Mesothelial cell of epicardium (in vitro differentiated cells): ENCODE measurements around the gene GAGE10. TPM values are rescaled to one million over a fixed set of nuclear protein-coding genes. Genes with fewer than 3 reads are reported as not detected.
"Not testable (repeated sequence)": the region's sequence is repeated elsewhere in the genome, so short reads cannot be mapped to it uniquely, and the experiment has no call there.

Experiments used
- DNase-seq, 2 experiments: peaks; one replicate each; pipeline ENCODE4 v3.0.0; 2021; ENCODE audit warnings: low spot score in 2 of 2; ENCODE audit not compliant: unreplicated experiment in 2 of 2
- H3K27ac Mint-ChIP-seq: 2 replicates; pipeline ENCODE4 v1.8.0; 2021; ENCODE audit warnings: mixed read lengths
- H3K27me3 Mint-ChIP-seq: 2 replicates; pipeline ENCODE4 v1.8.0; 2021; ENCODE audit warnings: low read depth, mixed read lengths
- H3K36me3 Mint-ChIP-seq: 2 replicates; pipeline ENCODE4 v1.8.0; 2021; ENCODE audit warnings: mixed read lengths
- H3K4me1 Mint-ChIP-seq: 2 replicates; pipeline ENCODE4 v1.8.0; 2021; ENCODE audit warnings: mixed read lengths
- H3K4me3 Mint-ChIP-seq: 2 replicates; pipeline ENCODE4 v1.8.0; 2021; ENCODE audit warnings: mild to moderate bottlenecking, moderate library complexity, mixed read lengths
- H3K9me3 Mint-ChIP-seq: 2 replicates; pipeline ENCODE4 v1.8.0; 2021; ENCODE audit warnings: mixed read lengths
- CTCF ChIP-seq: fragments of 200-600 bp; sonication (generic); IDR thresholded peaks from one replicate; pipeline ENCODE4 v1.5.0; 2021; ENCODE audit warnings: antibody characterized with exemption; ENCODE audit not compliant: unreplicated experiment
- total RNA-seq: library from RNA; stranded (reverse); gene quantifications from 3 replicates; pipeline ENCODE4 v1.2.1, GENCODE V29; 2021

GAGE10 gene
- total RNA-seq, 1 donor from 2014 or later: not detected

DNA sequence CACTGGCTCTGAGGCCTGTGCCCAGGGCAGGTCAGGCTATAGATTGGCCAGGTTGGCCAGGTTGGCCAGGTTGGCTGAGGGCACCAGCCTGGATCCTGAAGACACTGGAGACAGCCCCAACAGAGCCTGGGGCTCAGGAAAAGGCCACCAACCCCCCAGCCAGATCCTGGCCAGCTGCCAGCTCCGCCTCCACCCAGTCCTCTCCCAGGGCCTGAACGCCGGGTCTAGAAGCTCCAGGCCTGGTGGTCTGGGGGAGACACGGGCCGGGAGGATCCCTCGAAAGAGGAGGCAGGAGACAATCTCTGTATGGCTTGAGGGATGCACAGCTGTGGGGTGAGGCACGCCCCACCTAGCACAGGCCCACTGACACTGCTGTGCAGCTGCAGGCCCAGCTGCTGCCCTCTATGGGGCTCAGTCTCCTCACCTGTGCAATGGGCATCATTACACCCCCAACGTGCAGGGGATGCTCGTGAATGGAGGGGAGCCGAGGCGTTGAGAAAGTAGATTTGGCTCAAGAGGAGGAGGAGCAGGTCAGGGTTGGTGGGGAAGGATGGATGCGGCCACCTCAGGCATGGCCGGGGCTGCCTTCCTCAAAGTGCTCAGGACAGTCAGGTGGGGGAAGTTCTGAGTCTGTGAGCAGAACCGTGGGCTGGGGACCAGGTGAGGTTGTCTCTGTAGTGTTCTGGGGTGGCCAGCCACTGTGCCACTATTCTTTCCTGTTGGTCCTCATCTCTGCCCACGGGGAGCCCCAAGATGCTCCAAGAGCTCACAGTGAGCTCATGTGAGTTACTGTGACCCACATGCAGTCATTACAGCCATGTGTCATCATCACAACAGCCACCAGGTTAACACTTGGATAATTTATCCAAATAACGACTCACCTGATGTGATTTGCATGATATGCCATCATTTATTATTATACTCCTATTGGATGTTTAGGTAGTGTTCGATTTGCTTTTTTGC, 10.8 kb upstream of the GAGE10 start:
- H3K9me3 Mint-ChIP-seq: peaks cover 14% of the 10 kb centered on the region
- no peak overlapping the region for H3K4me3 Mint-ChIP-seq
- DNase-seq: no peak
- H3K36me3 Mint-ChIP-seq: peaks cover 2% of the 10 kb centered on the region
- peaks cover 3% of the 10 kb centered on the region for H3K4me1 Mint-ChIP-seq
- TF ChIP-seq CTCF: no peak
- no peak overlapping the region for H3K27ac Mint-ChIP-seq
- H3K27me3 Mint-ChIP-seq: peaks cover 2% of the 10 kb centered on the region

- not testable (repeated sequence) for H3K27me3 Mint-ChIP-seq, H3K36me3 Mint-ChIP-seq, H3K4me3 Mint-ChIP-seq, DNase-seq, H3K4me1 Mint-ChIP-seq, H3K27ac Mint-ChIP-seq
- peaks cover 18% of the 10 kb centered on the region for H3K9me3 Mint-ChIP-seq
Measured at GRCh38 chrX:49299293-49299692, 4.2 kb upstream of the GAGE10 start.

DNA sequence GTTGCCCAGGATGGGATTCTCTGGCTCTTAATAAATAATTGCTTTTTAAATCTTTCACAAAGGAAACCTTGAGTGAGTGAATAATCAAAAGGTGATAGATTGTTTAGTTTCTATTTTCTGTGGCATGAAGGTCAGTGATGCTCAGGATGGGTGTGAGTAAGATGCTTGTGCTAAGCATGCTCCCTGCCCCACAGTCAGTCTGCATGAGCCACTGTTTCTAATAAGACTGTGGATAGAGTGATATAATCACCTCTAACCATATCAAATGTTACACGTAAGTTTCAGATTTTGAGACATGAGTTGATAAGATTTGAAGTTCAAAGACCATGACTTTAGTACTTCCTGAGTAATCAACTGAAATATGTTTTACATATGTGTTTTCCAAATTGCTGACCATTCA, 2.7 kb upstream of the GAGE10 start:
- peaks cover under 1% of the 10 kb centered on the region for H3K4me1 Mint-ChIP-seq
- no peak for TF ChIP-seq CTCF
- H3K27me3 Mint-ChIP-seq: no peaks in the 10 kb centered on the region
- no peak for DNase-seq
- H3K4me3 Mint-ChIP-seq: no peak overlapping the region
- no peak overlapping the region for H3K27ac Mint-ChIP-seq
- peaks cover 18% of the 10 kb centered on the region for H3K9me3 Mint-ChIP-seq
- H3K36me3 Mint-ChIP-seq: no peaks in the 10 kb centered on the region

DNA sequence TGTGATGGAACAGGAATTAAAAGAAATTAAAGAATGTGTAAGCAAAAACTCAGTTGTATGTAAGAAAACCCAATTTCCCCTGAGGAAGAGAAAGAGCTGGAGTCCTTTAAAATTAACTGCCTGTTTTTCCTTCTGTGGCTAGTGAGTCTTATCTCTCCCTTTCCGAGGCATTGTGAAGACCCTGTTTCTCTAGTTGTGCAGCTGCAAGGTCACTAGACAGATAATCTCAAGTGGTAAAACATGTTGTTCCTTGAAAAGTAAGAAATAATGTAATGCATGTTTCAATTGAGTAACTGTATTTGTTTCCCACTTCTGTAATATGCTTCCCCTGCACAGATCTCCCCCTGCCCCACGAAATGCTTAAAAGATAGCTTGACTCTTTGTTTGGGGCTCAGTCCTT, 4.3 kb downstream of the GAGE10 start:
- H3K36me3 Mint-ChIP-seq: not testable (repeated sequence)
- peaks cover 15% of the 10 kb centered on the region for H3K9me3 Mint-ChIP-seq

DNA sequence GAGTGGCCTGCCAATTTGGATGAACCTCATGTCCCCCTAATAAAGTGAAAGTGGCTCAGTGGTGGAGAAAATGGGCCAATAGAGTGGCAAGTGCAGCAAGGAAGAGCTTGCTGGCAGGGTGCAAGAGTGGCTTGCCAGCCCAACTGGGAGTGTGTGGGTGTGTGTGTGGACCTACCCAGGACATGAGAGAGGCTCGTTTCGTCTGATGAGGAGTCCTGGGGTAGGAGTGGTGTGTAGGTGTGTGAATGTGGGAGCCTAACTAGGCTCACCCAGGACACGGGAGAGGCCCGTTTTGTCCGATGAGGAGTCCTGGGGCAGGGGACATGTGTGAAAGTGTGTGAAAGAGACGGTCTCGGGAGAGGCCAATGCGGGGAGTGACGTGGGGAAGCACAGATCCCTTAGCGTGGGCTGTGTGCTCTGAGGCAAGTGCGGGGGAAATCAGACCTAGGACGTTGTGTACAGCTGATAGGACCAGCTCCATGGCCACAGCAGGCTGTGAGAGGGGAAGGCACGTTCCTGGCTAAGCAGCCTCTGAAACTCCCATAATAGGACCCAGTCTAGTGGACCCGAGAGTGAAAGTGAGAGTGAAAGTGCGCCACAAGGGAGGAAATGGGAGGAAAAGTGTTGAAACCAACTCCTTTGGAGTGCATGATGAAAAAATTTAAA, 5.3 kb downstream of the GAGE10 start:
- H3K4me1 Mint-ChIP-seq: peaks cover 40% of the 10 kb centered on the region
- no peaks in the 10 kb centered on the region for H3K36me3 Mint-ChIP-seq
- H3K27ac Mint-ChIP-seq: peak overlapping the region; percentile 99
- no peak for DNase-seq
- peak overlapping the region; percentile 47 for H3K4me3 Mint-ChIP-seq
- TF ChIP-seq CTCF: no peak
- H3K27me3 Mint-ChIP-seq: no peaks in the 10 kb centered on the region
- peaks cover 15% of the 10 kb centered on the region for H3K9me3 Mint-ChIP-seq

More for the DNA sequence above, 4.3 kb downstream of the GAGE10 start:
- H3K4me1 Mint-ChIP-seq: peaks cover 40% of the 10 kb centered on the region
- H3K4me3 Mint-ChIP-seq, DNase-seq, H3K27me3 Mint-ChIP-seq: not testable (repeated sequence)
- peak overlapping the region; percentile 99 for H3K27ac Mint-ChIP-seq

GRCh38 chrX:49309401-49309981, 6.0 kb downstream of the GAGE10 start:
- no peak for DNase-seq
- H3K36me3 Mint-ChIP-seq: no peaks in the 10 kb centered on the region

More at GRCh38 chrX:49309401-49309981, 6.0 kb downstream of the GAGE10 start:
- H3K4me1 Mint-ChIP-seq: peaks cover 40% of the 10 kb centered on the region
- peaks cover 15% of the 10 kb centered on the region for H3K9me3 Mint-ChIP-seq
- peak overlapping the region; percentile 47 for H3K4me3 Mint-ChIP-seq
- H3K27me3 Mint-ChIP-seq: no peaks in the 10 kb centered on the region
- peak overlapping the region; percentile 99 for H3K27ac Mint-ChIP-seq
- no peak for TF ChIP-seq CTCF
